Activated naive CD8-positive, alpha-beta T cell treated with anti-CD3 and anti-CD28 coated beads for 36 hours (primary cell): ENCODE results near the gene UNC13D. TPM values are rescaled to one million over a fixed set of nuclear protein-coding genes. Genes with fewer than 3 reads are reported as not detected.

Experiments used
- DNase-seq: peaks from one replicate; pipeline ENCODE4 v3.0.0; 2021
- H3K27ac Mint-ChIP-seq: one replicate; pipeline ENCODE4 v1.8.0; 2022; ENCODE audit warnings: mild to moderate bottlenecking, moderate library complexity, mixed read lengths
- H3K27me3 Mint-ChIP-seq: one replicate; pipeline ENCODE4 v1.8.0; 2022; ENCODE audit warnings: mild to moderate bottlenecking, mixed read lengths
- H3K36me3 Mint-ChIP-seq: one replicate; pipeline ENCODE4 v1.8.0; 2021; ENCODE audit warnings: mild to moderate bottlenecking, mixed read lengths
- H3K4me1 Mint-ChIP-seq: one replicate; pipeline ENCODE4 v1.8.0; 2021; ENCODE audit warnings: mixed read lengths
- H3K4me3 Mint-ChIP-seq: one replicate; pipeline ENCODE4 v1.8.0; 2022; ENCODE audit warnings: mild to moderate bottlenecking, moderate library complexity, mixed read lengths
- H3K9me3 Mint-ChIP-seq: one replicate; pipeline ENCODE4 v1.8.0; 2022; ENCODE audit warnings: mixed read lengths
- total RNA-seq, 2 experiments: library from RNA; stranded (reverse); gene quantifications; one replicate each; pipeline ENCODE4 v1.2.3, GENCODE V29; 2021

The UNC13D gene
- total RNA-seq, 2 experiments from 2014 or later: 145 to 156 TPM

DNA sequence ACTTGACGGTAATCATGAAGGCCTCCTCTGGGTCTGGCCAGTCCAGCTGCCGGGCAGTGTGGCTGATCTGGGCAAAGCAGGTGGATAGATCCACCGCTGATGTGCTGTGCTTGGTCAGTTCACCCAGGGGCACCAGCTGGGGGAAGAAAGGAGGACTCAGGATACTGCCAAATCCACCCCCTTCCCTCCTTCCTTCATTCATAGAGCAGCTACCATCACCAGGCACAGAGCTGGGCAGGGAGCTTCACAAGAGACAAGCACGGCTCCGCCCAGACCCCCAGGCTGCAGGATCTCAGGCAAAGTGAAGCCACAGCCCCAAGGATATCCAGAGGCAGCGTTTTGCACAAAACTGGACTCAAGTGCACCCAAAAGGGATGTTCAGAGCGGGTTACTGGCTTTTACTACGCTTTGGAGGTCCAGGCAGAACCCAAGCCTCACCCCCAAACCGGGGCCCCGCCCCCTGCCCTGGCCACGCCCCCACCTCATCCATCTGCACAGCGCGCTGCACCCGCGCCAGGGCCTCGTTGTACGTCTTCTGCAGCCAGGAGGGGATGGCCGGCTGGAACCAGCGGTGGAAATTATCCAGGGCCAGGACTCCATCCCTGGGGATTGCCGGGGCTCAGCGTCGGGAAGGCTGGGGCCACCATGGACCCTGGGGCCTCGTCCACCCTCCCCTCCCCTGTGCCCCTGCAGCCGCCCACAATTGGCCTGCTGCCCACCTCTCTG, 9.1 kb downstream of the UNC13D start:
- H3K4me3 Mint-ChIP-seq: no peak overlapping the region
- H3K27ac Mint-ChIP-seq: peak overlapping the region; percentile 29
- H3K4me1 Mint-ChIP-seq: peaks cover 25% of the 10 kb centered on the region

DNA sequence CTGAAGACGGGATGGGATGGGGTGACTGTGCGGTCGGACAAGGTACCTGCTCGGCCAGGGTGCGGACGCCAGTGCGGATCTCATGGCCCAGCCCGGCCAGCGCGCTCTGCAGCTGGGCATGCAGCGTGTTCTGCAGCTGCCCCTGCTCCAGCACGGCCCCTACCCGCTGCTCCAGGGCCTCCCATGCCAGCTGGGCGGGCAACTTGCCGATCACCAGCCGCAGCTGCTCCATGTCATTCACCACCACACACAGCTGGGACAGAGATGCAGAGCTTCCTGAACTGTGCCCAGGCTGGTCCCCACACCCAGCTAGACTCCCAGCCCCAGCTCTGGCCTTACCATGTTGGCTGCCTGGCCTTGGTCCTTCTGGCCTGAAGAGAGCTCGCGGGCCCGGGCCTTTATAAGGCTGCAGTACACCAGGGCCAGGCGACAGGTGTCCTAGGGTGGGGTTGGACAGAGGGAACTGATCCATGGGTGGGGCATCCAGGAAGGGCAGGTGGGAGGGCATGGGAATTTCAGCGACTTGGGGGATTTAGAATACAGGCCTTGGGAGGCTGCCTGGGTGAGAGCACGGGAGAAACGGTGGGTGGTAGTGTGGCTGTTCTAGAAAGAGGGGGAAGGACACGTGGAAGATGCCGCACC, 9.8 kb downstream of the UNC13D start:
- DNase-seq: no peak
- Mint-ChIP-seq H3K4me3 (no peak overlapping the region), H3K4me1 (peaks cover 25% of the 10 kb centered on the region), H3K9me3 (no peaks in the 10 kb centered on the region), H3K27me3 (no peaks in the 10 kb centered on the region), H3K27ac (peak overlapping the region; percentile 44), H3K36me3 (peaks cover 19% of the 10 kb centered on the region)

More for the DNA sequence above, 9.1 kb downstream of the UNC13D start:
- H3K27me3 Mint-ChIP-seq: no peaks in the 10 kb centered on the region
- peaks cover 15% of the 10 kb centered on the region for H3K36me3 Mint-ChIP-seq
- H3K9me3 Mint-ChIP-seq: no peaks in the 10 kb centered on the region
- no peak for DNase-seq

DNA sequence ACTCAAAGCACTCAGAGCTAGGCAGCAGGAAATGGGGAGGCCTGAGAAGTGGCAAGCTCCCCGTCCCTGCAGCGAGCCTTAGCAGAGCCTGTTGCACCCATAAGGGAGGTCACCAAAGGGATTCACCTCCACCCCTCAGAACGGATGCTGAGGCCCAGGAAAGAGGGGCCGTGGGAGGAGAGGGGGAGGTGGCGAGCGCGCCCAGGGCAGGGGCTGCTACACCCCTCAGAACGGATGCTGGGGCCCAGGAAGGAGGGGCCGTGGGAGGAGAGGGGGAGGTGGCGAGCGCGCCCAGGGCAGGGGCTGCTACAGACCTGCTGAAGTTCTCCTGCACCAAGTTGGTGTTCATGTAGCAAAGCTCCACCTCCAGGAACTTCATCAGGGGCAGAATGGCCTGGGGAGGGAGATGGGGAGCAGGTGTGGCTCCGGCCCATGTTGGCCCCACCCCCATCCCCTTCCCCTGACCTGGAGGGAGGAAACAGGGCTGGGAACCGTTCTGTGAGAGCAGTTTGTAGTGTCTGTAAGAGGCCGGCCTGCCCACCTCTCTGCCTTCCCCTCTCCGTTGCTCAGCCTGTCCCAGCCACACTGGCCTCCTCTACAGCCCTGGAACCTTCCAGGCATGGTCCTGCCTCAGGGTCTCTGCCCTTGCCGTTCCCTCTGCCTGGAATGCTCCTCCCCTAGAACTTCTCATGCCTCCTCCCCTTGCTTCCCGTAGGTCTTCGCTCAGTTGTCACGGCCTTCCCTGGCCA, 11.4 kb downstream of the UNC13D start:
- Mint-ChIP-seq H3K9me3 (no peaks in the 10 kb centered on the region), H3K4me1 (peaks cover 31% of the 10 kb centered on the region), H3K27me3 (no peaks in the 10 kb centered on the region), H3K36me3 (peaks cover 21% of the 10 kb centered on the region), H3K4me3 (peak overlapping the region; percentile 63), H3K27ac (peak overlapping the region; percentile 90)
- peak; percentile 43 for DNase-seq

DNA sequence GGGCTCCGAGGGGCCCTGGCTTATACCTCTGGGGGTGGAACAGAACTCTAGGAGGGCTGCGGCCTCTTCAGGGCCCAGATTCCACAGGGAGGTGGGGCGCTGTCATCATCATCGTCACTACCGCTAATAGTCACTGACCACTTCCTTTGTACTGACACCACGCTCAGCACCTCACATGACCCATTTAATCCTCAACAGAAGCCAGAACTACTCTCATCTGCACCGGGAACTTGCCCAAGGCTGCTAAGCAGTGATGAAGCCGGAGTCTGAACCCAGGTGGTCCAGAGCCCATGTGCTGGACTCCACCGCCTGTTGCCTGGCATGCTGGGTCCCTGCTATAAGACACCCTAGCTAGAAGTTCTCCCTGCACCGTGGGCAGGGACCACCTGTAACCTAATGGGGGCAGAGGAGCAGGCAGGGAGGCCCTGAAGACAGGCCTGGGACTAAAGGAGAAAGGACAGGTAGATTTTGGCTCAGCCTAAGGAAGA, 12.0 kb downstream of the UNC13D start:
- H3K36me3 Mint-ChIP-seq: peaks cover 20% of the 10 kb centered on the region
- DNase-seq: peak; percentile 63
- peak overlapping the region; percentile 63 for H3K4me3 Mint-ChIP-seq
- H3K4me1 Mint-ChIP-seq: peaks cover 31% of the 10 kb centered on the region
- H3K27ac Mint-ChIP-seq: peak overlapping the region; percentile 90
- H3K9me3 Mint-ChIP-seq: no peaks in the 10 kb centered on the region
- no peaks in the 10 kb centered on the region for H3K27me3 Mint-ChIP-seq

DNA sequence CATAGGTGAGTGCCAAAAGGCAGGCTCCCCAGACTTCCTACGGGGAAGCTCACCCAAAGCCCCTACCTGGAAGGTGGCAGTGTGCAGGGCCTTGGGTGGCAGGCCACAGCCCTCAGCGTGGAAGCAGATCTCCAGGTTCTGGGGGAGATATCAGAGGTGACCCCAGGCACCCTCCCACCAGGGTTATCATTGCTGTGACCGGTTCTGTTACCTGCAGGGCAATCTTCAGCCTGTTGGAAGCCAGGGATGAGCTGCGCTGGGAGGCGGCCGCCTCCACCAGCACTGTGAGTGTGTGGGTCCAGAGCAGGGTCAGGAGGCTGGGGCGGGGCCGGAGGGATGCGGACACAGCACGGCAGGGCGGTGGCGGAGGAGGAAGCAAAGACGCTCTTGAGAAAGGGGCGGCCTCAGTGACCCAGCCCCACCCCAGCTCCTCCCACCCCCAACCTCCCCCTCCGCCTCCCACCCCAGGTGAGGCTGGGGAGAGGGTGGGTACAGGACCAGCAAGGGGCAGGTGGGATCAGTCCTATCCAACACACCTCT, 13.1 kb downstream of the UNC13D start:
- Mint-ChIP-seq H3K36me3 (peaks cover 21% of the 10 kb centered on the region), H3K27ac (no peak overlapping the region), H3K9me3 (no peaks in the 10 kb centered on the region), H3K4me1 (peaks cover 31% of the 10 kb centered on the region), H3K4me3 (no peak overlapping the region), H3K27me3 (no peaks in the 10 kb centered on the region)
- DNase-seq: no peak

DNA sequence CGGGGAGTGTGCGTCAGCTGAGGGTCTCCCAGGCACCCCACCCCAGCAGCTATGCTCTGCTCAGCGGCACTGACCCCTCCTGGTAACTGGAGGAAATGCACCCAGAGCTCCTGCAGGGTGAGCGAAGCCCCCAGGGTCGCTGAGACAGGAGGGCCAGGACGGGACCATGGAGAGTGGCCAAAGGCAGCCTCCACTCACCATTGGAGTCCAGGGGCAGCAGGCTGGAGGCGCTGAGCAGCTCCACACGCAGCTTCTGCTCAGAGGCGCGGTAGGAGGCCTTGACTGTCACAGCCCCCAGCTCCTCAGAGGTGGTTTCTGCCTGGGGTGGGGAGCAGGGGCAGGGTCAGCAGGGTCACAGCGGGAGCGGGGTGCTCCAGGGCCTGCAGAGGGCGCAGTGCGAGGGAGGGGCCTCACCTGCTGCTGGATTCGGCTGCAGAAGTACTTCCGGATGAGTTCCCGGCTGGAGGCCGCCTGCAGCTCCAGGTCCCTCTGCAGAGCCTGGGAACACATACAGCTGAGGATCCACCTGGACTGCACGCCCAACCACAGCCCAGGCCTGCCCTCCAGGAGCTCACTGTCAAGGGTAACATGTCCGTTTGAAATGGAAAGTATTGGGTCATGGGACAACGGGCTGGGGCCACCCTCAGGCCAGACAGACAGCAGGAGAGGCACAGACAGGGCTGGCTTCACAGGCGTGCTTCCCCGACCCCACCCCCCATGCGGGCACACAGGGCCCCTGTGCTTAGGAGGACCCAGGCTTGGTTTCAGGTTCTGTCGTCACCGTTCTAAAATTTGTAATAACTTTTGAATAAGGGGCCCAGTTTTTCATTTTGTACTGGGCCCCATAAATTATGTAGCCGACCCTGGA, 13.8 kb downstream of the UNC13D start:
- peak; percentile 28 for DNase-seq
- Mint-ChIP-seq H3K36me3 (peaks cover 21% of the 10 kb centered on the region), H3K4me1 (peaks cover 31% of the 10 kb centered on the region), H3K27ac (no peak overlapping the region), H3K4me3 (no peak overlapping the region), H3K9me3 (no peaks in the 10 kb centered on the region), H3K27me3 (no peaks in the 10 kb centered on the region)

DNA sequence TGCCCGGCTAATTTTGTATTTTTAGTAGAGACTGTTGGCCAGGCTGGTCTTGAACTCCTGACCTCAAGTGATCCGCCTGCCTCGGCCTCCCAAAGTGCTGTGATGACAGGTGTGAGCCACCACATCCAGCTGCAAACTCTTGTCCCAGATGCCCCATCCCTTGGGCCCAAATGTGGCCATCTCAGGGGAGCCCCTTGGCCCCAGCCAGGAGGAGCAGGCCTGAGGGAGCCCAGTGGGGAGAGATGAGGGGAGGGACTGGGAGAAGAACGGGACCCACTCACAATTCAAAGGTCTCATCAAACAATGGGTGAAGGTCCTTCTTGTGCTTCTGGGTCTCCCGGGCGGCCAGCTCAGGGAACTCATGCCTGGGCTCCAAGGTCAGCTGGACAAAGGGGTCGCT, 14.5 kb downstream of the UNC13D start:
- no peak overlapping the region for H3K4me3 Mint-ChIP-seq
- peaks cover 22% of the 10 kb centered on the region for H3K36me3 Mint-ChIP-seq
- no peaks in the 10 kb centered on the region for H3K9me3 Mint-ChIP-seq
- no peak for DNase-seq
- peaks cover 30% of the 10 kb centered on the region for H3K4me1 Mint-ChIP-seq
- H3K27ac Mint-ChIP-seq: no peak overlapping the region
- no peaks in the 10 kb centered on the region for H3K27me3 Mint-ChIP-seq

DNA sequence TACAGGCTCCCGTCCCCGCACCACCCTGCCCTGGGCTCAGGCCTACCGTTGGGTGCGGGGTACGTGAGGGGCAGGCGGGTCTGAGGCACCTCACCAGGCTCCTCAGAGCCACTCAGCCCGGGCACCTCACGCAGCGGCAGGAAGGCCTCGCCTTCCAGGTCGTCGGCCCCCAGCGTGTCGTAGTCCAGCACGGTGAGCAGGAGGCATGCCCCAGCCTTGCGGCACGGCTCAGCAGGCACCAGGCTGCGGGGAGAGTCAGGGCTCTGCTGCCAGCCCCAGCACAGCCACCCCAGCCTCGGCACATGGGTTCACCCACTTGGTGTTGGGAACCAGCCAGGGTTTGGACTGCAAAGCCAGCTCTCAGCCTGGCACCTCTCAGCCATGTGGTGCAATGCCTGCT, 15.5 kb downstream of the UNC13D start:
- Mint-ChIP-seq H3K9me3 (no peaks in the 10 kb centered on the region), H3K4me1 (peaks cover 21% of the 10 kb centered on the region), H3K27ac (no peak overlapping the region), H3K4me3 (no peak overlapping the region), H3K27me3 (no peaks in the 10 kb centered on the region), H3K36me3 (peaks cover 16% of the 10 kb centered on the region)
- no peak for DNase-seq

DNA sequence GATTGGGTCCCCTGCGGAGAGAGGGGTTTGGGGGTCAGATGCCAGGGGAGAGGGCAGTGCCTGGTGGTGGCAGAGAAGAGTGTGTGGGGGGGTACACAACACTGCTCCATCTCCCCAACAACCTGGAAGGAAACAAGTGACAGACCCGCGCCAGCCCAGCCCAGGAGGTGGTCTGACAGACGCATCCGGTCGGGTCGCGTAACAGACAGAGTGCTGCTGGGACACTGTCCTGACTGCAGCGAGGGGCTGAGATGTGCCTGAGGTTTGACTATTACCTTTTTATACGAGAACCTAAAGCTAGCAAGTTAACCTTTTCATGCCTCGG, 16.2 kb downstream of the UNC13D start:
- DNase-seq: no peak
- Mint-ChIP-seq H3K36me3 (peaks cover 13% of the 10 kb centered on the region), H3K27ac (peak overlapping the region; percentile 86), H3K4me1 (peaks cover 14% of the 10 kb centered on the region), H3K27me3 (no peaks in the 10 kb centered on the region), H3K9me3 (no peaks in the 10 kb centered on the region), H3K4me3 (peak overlapping the region; percentile 40)

DNA sequence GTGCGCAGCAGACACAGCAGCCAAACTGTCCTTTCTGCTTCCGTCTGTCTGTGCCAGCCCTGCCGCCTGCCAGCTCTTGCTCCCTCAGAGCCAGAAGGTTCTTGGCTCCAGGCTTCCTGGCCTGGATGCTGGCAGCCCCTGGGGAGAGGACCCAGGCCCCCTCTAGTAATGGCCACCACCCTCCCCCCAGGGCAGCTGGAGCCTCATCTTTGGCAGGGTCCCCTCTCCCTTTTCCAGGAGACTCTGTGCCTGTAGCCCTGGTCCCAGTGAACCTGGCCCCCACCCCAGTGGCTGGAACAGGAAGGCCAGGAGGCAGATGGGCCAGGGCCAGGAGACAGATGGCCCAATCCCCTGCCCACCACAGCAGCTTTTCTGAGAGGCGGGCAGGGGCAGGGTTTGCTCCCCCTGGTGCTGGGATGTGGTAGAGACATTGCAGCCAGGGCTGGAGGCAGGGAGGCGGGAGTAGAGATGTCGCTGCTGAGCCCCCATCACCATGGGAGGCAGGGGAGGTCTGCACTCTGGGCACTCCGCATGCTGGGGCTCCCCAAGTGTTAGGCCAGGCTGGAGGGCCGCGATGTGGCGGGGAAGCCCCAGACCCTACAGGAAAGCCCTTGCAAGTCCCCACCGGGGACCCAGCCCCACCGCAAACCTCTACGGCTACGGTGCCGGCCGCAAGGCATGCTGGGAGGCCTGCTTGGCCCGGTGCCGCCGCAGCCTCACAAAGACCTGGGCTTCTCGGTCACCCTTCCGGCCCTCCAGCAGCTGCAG, 16.7 kb downstream of the UNC13D start:
- peak overlapping the region; percentile 40 for H3K4me3 Mint-ChIP-seq
- H3K27me3 Mint-ChIP-seq: no peaks in the 10 kb centered on the region
- peak; percentile 66 for DNase-seq
- H3K4me1 Mint-ChIP-seq: peaks cover 13% of the 10 kb centered on the region
- H3K27ac Mint-ChIP-seq: peak overlapping the region; percentile 86
- peaks cover 12% of the 10 kb centered on the region for H3K36me3 Mint-ChIP-seq
- no peaks in the 10 kb centered on the region for H3K9me3 Mint-ChIP-seq

DNA sequence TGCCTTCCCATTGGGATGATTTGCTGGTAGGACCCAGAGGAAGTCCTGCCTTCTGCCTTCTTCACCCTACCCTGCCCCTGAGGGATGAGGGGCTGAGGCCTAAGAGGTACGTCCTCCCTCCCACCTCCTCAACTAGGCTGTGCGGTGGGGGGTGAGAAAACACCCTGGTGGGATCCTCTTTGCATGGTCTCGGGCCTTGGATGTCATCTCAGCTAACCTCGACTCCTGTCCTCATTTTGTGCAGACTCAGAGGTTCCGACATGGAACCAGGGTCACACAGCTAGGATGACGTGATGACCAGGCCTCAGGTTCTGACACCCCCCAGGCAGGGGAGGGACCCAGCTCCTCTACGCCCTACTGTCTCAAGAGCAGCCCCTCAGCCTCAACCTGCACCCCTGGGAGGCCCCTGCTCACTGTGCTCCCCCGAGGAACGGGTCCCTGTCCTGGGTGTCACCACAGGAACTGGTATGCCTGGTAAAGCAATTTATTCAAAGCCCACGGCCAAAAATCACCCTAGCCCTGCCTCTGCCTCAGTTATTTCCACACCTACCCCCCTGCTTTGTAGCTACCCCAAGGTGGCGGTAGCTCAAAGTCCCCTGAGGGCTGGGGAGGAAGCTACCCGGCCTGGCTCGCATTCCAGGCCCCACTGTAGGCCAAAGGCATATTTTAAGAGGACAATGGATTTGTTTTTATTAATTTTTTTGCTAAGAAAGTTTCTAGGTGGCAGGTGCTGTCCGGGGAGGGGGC, 17.5 kb downstream of the UNC13D start:
- Mint-ChIP-seq H3K27ac (peak overlapping the region; percentile 74), H3K9me3 (no peaks in the 10 kb centered on the region), H3K27me3 (no peaks in the 10 kb centered on the region), H3K4me3 (no peak overlapping the region), H3K36me3 (peaks cover 14% of the 10 kb centered on the region), H3K4me1 (peaks cover 15% of the 10 kb centered on the region)
- no peak for DNase-seq

DNA sequence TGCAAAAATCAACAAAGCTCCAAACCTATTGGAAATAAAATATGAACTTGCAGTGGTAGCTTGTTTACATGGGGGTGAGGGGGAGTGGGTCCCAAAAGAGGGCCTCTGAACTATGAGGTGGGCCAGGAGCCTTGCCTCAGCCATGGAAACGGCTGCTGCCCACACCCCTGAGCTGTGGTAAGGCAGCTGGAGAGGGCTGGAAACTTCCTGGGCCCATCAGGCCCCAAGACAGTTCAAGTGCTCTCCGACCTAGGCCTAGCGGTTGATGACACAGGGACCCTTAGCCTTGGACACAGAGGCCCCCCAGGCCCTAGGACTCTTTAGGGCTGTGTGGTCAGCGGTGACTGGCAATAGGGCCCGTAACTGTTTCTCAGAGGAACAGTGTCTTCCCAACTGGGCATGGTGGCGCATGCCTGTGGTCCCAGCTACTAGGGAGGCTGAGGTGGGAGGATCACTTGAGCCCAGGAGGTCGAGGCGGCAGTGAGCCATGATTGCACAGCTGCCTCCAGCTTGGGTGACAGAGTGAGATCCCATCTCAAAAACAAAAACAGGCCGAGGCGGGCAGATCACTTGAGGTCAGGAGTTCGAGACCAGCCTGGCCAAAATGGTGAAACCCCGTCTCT, 18.3 kb downstream of the UNC13D start:
- H3K9me3 Mint-ChIP-seq: no peaks in the 10 kb centered on the region
- no peaks in the 10 kb centered on the region for H3K27me3 Mint-ChIP-seq
- peaks cover 19% of the 10 kb centered on the region for H3K4me1 Mint-ChIP-seq
- no peak for DNase-seq
- H3K27ac Mint-ChIP-seq: peak overlapping the region; percentile 28
- no peak overlapping the region for H3K4me3 Mint-ChIP-seq
- H3K36me3 Mint-ChIP-seq: peaks cover 17% of the 10 kb centered on the region

DNA sequence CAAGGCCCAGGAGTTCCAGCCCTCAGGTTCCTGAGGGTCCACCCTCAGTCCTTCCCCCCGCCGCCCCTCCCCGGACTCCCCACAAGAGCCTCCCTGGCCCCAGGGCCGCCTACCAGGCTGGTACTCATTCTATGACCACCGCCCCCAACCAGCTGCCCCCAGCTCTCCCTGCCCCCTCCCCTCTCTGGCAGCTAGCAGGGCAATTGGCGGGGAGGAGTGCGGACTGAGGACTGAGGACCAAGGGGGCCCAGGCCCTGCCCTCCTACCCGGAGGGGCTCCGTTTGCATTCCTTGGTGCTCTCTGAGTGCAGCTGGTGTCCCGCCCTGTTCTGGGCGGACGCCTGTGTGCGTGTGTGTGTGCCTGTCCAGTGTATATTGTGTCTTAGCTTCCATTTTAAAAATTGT, 19.1 kb downstream of the UNC13D start:
- Mint-ChIP-seq H3K27ac (peak overlapping the region; percentile 28), H3K4me1 (peaks cover 19% of the 10 kb centered on the region)

More for the DNA sequence above, 19.1 kb downstream of the UNC13D start:
- H3K36me3 Mint-ChIP-seq: peaks cover 14% of the 10 kb centered on the region
- no peaks in the 10 kb centered on the region for H3K27me3 Mint-ChIP-seq
- H3K9me3 Mint-ChIP-seq: no peaks in the 10 kb centered on the region
- no peak for DNase-seq
- H3K4me3 Mint-ChIP-seq: no peak overlapping the region
